GM08714 (cell line): ENCODE data around the gene FAT1.
"Not testable (repeated sequence)": the region's sequence is repeated elsewhere in the genome, so short reads cannot be mapped to it uniquely, and the experiment has no call there.

Source experiments
- H3K4me3 ChIP-seq: fragments of 200-500 bp; sonication (Bioruptor generic); 2 replicates; pipeline ENCODE4 v1.5.1; 2014; ENCODE audit warnings: mild to moderate bottlenecking, low read length, inconsistent platforms
- ZNF274 ChIP-seq: IDR thresholded peaks from 2 replicates; pipeline ENCODE4 v1.6.1; 2012; ENCODE audit warnings: mild to moderate bottlenecking, low read depth, low read length

The FAT1 gene

GRCh38 chr4:186723292-186724057 is at the start of gene FAT1:
TSS of gene FAT1 (minus strand) at chr4:186723856. CDS start at chr4:186709827, 14,029 bp downstream.
- no peak for TF ChIP-seq ZNF274
- peak within 1 kb of the TSS; percentile 50 for H3K4me3 ChIP-seq

- no peak overlapping the region for H3K4me3 ChIP-seq
- TF ChIP-seq ZNF274 = no peak
Measured at GRCh38 chr4:186772936-186773487, 49.4 kb upstream of the FAT1 start.

GRCh38 chr4:186771624-186772023 is 48.0 kb upstream of the FAT1 start:
- no peak for TF ChIP-seq ZNF274

GRCh38 chr4:186770481-186771175 is 47.0 kb upstream of the FAT1 start:
- TF ChIP-seq ZNF274 = no peak
- H3K4me3 ChIP-seq = no peak overlapping the region

More at GRCh38 chr4:186771624-186772023, 48.0 kb upstream of the FAT1 start:
- H3K4me3 ChIP-seq = no peak overlapping the region

- H3K4me3 ChIP-seq = no peak overlapping the region
- no peak for TF ChIP-seq ZNF274
Measured at GRCh38 chr4:186767794-186768193, 44.1 kb upstream of the FAT1 start.

GRCh38 chr4:186765673-186766546 is 42.3 kb upstream of the FAT1 start:
- H3K4me3 ChIP-seq = no peak overlapping the region
- no peak for TF ChIP-seq ZNF274

GRCh38 chr4:186765138-186765537 is 41.5 kb upstream of the FAT1 start:
- TF ChIP-seq ZNF274 = no peak
- H3K4me3 ChIP-seq = no peak overlapping the region

- no peak overlapping the region for H3K4me3 ChIP-seq
- TF ChIP-seq ZNF274 = no peak
Measured at GRCh38 chr4:186764457-186764856, 40.8 kb upstream of the FAT1 start.

GRCh38 chr4:186762865-186763264 is 39.2 kb upstream of the FAT1 start:
- no peak overlapping the region for H3K4me3 ChIP-seq
- TF ChIP-seq ZNF274 = no peak

GRCh38 chr4:186762361-186762760 is 38.7 kb upstream of the FAT1 start:
- no peak for TF ChIP-seq ZNF274
- H3K4me3 ChIP-seq = no peak overlapping the region

- H3K4me3 ChIP-seq = not testable (repeated sequence)
Measured at GRCh38 chr4:186761956-186762355, 38.3 kb upstream of the FAT1 start.

GRCh38 chr4:186761393-186761792 is 37.7 kb upstream of the FAT1 start:
- H3K4me3 ChIP-seq = no peak overlapping the region
- TF ChIP-seq ZNF274 = no peak

- no peak for TF ChIP-seq ZNF274
- H3K4me3 ChIP-seq = no peak overlapping the region
Measured at GRCh38 chr4:186760576-186760975, 36.9 kb upstream of the FAT1 start.

- H3K4me3 ChIP-seq = no peak overlapping the region
- TF ChIP-seq ZNF274 = no peak
Measured at GRCh38 chr4:186759990-186760389, 36.3 kb upstream of the FAT1 start.
